Amniotic epithelial cell (primary cell): ENCODE measurements around the gene ZDHHC11.
"Not testable (repeated sequence)": the region's sequence is repeated elsewhere in the genome, so short reads cannot be mapped to it uniquely, and the experiment has no call there.

Experiments used
- DNase-seq: peaks from one replicate; pipeline ENCODE4 v3.0.0-alpha.2; 2010; ENCODE audit warnings: low read depth

The ZDHHC11 gene

GRCh38 chr5:859798-860296 lies 9.1 kb upstream of the ZDHHC11 start:
- DNase-seq: no peak

- DNase-seq: no peak
Observed at GRCh38 chr5:859391-859790, 8.6 kb upstream of the ZDHHC11 start.

- no peak for DNase-seq
Observed at GRCh38 chr5:858726-859125, 7.9 kb upstream of the ZDHHC11 start.

- peak; percentile 21 for DNase-seq
Observed at GRCh38 chr5:856531-857425, 6.0 kb upstream of the ZDHHC11 start.

- DNase-seq: peak; percentile 21
Observed at GRCh38 chr5:855771-856530, 5.2 kb upstream of the ZDHHC11 start.

- DNase-seq: no peak
Observed at GRCh38 chr5:854966-855743, 4.4 kb upstream of the ZDHHC11 start.

GRCh38 chr5:854217-854616 lies 3.4 kb upstream of the ZDHHC11 start:
- no peak for DNase-seq

- not testable (repeated sequence) for DNase-seq
Observed at GRCh38 chr5:853416-854090, 2.8 kb upstream of the ZDHHC11 start.

- no peak for DNase-seq
Observed at GRCh38 chr5:852431-853401, 1.9 kb upstream of the ZDHHC11 start.

- DNase-seq: no peak
Observed at GRCh38 chr5:852018-852417, 1.2 kb upstream of the ZDHHC11 start.

GRCh38 chr5:851553-851952 lies 767 bp upstream of the ZDHHC11 start:
- no peak for DNase-seq

GRCh38 chr5:851076-851475 lies 290 bp upstream of the ZDHHC11 start:
- DNase-seq: no peak

- no peak for DNase-seq
Observed at GRCh38 chr5:849651-850301, 1.0 kb downstream of the ZDHHC11 start.

GRCh38 chr5:848671-849111 lies 2.1 kb downstream of the ZDHHC11 start:
- DNase-seq: no peak

- DNase-seq: not testable (repeated sequence)
Observed at GRCh38 chr5:847736-848135, 3.0 kb downstream of the ZDHHC11 start.

GRCh38 chr5:847212-847611 lies 3.6 kb downstream of the ZDHHC11 start:
- DNase-seq: not testable (repeated sequence)

- DNase-seq: not testable (repeated sequence)
Observed at GRCh38 chr5:846602-847091, 4.1 kb downstream of the ZDHHC11 start.

- not testable (repeated sequence) for DNase-seq
Observed at GRCh38 chr5:845676-846601, 4.8 kb downstream of the ZDHHC11 start.
